SK-N-SH treated with all-trans-retinoic acid at 6 μM for 48 hours (cell line): Measurements from ENCODE around the gene PPL.

Experiments
- ATAC-seq: fragments of 200-7000 bp; cut with Tn5 transposase; 3 replicates; pipeline ENCODE4 v1.9.1; 2020; ENCODE audit warnings: mild to moderate bottlenecking, moderate library complexity
- ARNTL ChIP-seq: fragments of 450-650 bp; formaldehyde crosslinking; IDR thresholded peaks from 2 replicates; pipeline ENCODE4 v1.5.0; 2020; ENCODE audit warnings: low read depth, mild to moderate bottlenecking, moderate library complexity, borderline replicate concordance
- BACH2 ChIP-seq: fragments of 250-450 bp; sonication (Bioruptor Pico); IDR thresholded peaks from 2 replicates; pipeline ENCODE4 v1.9.0; 2021; ENCODE audit warnings: mild to moderate bottlenecking, borderline replicate concordance
- CREB5 ChIP-seq: fragments of 250-450 bp; sonication (Bioruptor Pico); IDR thresholded peaks from 2 replicates; pipeline ENCODE4 v1.5.1; 2020; ENCODE audit warnings: low read depth, mild to moderate bottlenecking, moderate library complexity
- CSDC2 ChIP-seq: fragments of 250-450 bp; sonication (Bioruptor Pico); IDR thresholded peaks from 2 replicates; pipeline ENCODE4 v1.5.0; 2020; ENCODE audit warnings: mild to moderate bottlenecking, moderate library complexity
- CSRNP3 ChIP-seq: fragments of 250-450 bp; sonication (Bioruptor Pico); IDR thresholded peaks from 2 replicates; pipeline ENCODE4 v1.5.1; 2021; ENCODE audit warnings: mild to moderate bottlenecking, moderate library complexity
- ESRRG ChIP-seq: fragments of 250-450 bp; sonication (Bioruptor Pico); IDR thresholded peaks from 2 replicates; pipeline ENCODE4 v1.6.1; 2021; ENCODE audit warnings: mild to moderate bottlenecking
- GLIS3 ChIP-seq: fragments of 250-450 bp; sonication (Bioruptor Pico); IDR thresholded peaks from 2 replicates; pipeline ENCODE4 v1.5.0; 2020; ENCODE audit warnings: mild to moderate bottlenecking, moderate library complexity
- OSR1 ChIP-seq: fragments of 250-450 bp; sonication (Bioruptor Pico); IDR thresholded peaks from 2 replicates; pipeline ENCODE4 v1.8.0; 2022; ENCODE audit warnings: moderate library complexity, mild to moderate bottlenecking, inconsistent platforms
- PATZ1 ChIP-seq: fragments of 250-450 bp; sonication (Bioruptor Pico); IDR thresholded peaks from 2 replicates; pipeline ENCODE4 v1.8.0; 2020; ENCODE audit warnings: mild to moderate bottlenecking, moderate library complexity, borderline replicate concordance
- POU6F1 ChIP-seq: fragments of 250-450 bp; sonication (Bioruptor Pico); IDR thresholded peaks from 2 replicates; pipeline ENCODE4 v1.8.0; 2021; ENCODE audit warnings: low read depth, mild to moderate bottlenecking, moderate library complexity, borderline replicate concordance
- PPARA ChIP-seq: fragments of 250-450 bp; sonication (Bioruptor Pico); IDR thresholded peaks from 2 replicates; pipeline ENCODE4 v1.5.0; 2020; ENCODE audit warnings: mild to moderate bottlenecking, borderline replicate concordance
- RARB ChIP-seq: fragments of 250-450 bp; sonication (Bioruptor Pico); IDR thresholded peaks from 2 replicates; pipeline ENCODE4 v1.8.0; 2021; ENCODE audit warnings: mild to moderate bottlenecking, moderate library complexity
- TCF4 ChIP-seq: fragments of 250-450 bp; sonication (Bioruptor Pico); IDR thresholded peaks from 2 replicates; pipeline ENCODE4 v1.8.0; 2021; ENCODE audit warnings: mild to moderate bottlenecking, moderate library complexity, borderline replicate concordance
- TOX ChIP-seq: fragments of 250-450 bp; sonication (Bioruptor Pico); IDR thresholded peaks from 2 replicates; pipeline ENCODE4 v1.8.0; 2021; ENCODE audit warnings: mild to moderate bottlenecking, moderate library complexity, borderline replicate concordance
- TSHZ2 ChIP-seq: fragments of 250-450 bp; sonication (Bioruptor Pico); IDR thresholded peaks from 2 replicates; pipeline ENCODE4 v1.5.0; 2020; ENCODE audit warnings: mild to moderate bottlenecking, moderate library complexity
- ZFP3 ChIP-seq: fragments of 250-450 bp; sonication (Bioruptor Pico); IDR thresholded peaks from 2 replicates; pipeline ENCODE4 v1.5.0; 2020; ENCODE audit warnings: mild to moderate bottlenecking, moderate library complexity
- ZFP30 ChIP-seq: fragments of 450-650 bp; formaldehyde crosslinking; IDR thresholded peaks from 2 replicates; pipeline ENCODE4 v1.5.0; 2022; ENCODE audit warnings: mild to moderate bottlenecking, moderate library complexity
- ZNF565 ChIP-seq: fragments of 450-650 bp; formaldehyde crosslinking; conservative IDR thresholded peaks from 2 replicates; pipeline ENCODE4 v1.5.0; 2020; ENCODE audit warnings: low read depth, mild to moderate bottlenecking, moderate library complexity
- ZNF70 ChIP-seq: fragments of 450-650 bp; formaldehyde crosslinking; IDR thresholded peaks from 2 replicates; pipeline ENCODE4 v1.5.0; 2020; ENCODE audit warnings: mild to moderate bottlenecking, moderate library complexity
- ZNF8 ChIP-seq: fragments of 450-650 bp; formaldehyde crosslinking; IDR thresholded peaks from 2 replicates; pipeline ENCODE4 v1.5.0; 2020; ENCODE audit warnings: mild to moderate bottlenecking, moderate library complexity

Gene PPL

GRCh38 chr16:4852221-4852872 is 84.6 kb downstream of the PPL start:
- TF ChIP-seq CSRNP3 = no peak
- no peak for TF ChIP-seq POU6F1 (CRISPR knock-in tag)
- no peak for TF ChIP-seq ZFP30 (CRISPR knock-in tag)
- TF ChIP-seq BACH2 = no peak
- TF ChIP-seq GLIS3 (CRISPR knock-in tag) = no peak
- TF ChIP-seq ZNF8 (CRISPR knock-in tag) = no peak
- no peak for TF ChIP-seq TCF4
- TF ChIP-seq CREB5 (CRISPR knock-in tag) = no peak
- no peak for TF ChIP-seq PATZ1
- TF ChIP-seq CSDC2 = no peak
- TF ChIP-seq PPARA = no peak
- ATAC-seq = no peak

GRCh38 chr16:4850211-4850610 is 86.7 kb downstream of the PPL start:
- ATAC-seq = no peak
- no peak for TF ChIP-seq ZNF70 (CRISPR knock-in tag)
- no peak for TF ChIP-seq PPARA
- no peak for TF ChIP-seq TCF4
- no peak for TF ChIP-seq ARNTL
- TF ChIP-seq ZFP3 = no peak
- no peak for TF ChIP-seq ESRRG (CRISPR knock-in tag)
- TF ChIP-seq ZFP30 (CRISPR knock-in tag) = no peak
- no peak for TF ChIP-seq BACH2
- no peak for TF ChIP-seq GLIS3 (CRISPR knock-in tag)
- TF ChIP-seq CSDC2 = no peak
- TF ChIP-seq OSR1 (CRISPR knock-in tag) = no peak
- no peak for TF ChIP-seq TOX (CRISPR knock-in tag)
- TF ChIP-seq ZNF8 (CRISPR knock-in tag) = no peak
- no peak for TF ChIP-seq TSHZ2 (CRISPR knock-in tag)
- no peak for TF ChIP-seq ZNF565 (CRISPR knock-in tag)
- TF ChIP-seq RARB = no peak
- no peak for TF ChIP-seq CSRNP3
- no peak for TF ChIP-seq CREB5 (CRISPR knock-in tag)
- no peak for TF ChIP-seq PATZ1
